HG03108 (cell line): ENCODE results near the gene UBA52.
"Not testable (repeated sequence)": the region's sequence is repeated elsewhere in the genome, so short reads cannot be mapped to it uniquely, and the experiment has no call there.

ENCODE experiments used
- ATAC-seq: cut with Tn5 transposase; IDR thresholded peaks from one replicate; pipeline ENCODE4 v1.9.1; 2021; ENCODE audit warnings: moderate library complexity; ENCODE audit not compliant: unreplicated experiment

The UBA52 gene

DNA sequence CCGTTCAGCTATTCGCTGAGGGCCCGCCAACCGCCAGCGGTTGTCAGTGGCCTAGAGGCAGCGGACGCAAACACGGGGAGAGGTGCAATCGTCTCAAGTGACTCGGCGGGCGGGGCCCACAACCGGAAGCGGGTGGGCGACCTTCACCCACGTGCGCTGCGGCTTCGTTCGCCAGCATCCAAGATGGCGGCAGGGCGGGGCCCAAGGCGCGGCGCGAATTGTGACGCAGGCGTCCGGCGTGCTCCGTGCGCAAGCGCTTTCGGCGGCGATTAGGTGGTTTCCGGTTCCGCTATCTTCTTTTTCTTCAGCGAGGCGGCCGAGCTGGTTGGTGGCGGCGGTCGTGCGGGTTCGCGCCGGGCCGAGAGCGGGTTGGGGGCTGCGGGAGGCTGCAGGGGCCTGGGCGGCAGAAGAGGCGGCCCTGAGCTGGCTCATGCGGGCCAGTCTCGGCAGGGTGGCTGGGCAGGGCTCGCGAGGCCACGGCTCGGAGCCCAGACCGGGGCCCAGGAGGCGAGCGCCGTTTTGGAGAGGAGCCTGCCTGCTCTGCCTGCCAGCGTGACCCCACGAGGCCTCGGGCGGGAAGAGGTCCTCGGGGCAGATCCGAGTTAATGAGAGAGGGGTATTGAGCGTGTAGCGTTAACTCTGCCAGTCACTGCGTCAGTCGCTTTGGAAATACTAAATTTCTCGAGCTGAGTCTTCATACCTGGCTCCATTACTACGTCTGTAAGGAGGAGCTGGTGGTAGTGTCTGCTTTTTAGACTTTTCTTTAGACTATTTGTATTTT, at the start of gene UBA52:
Gene UBA52 (plus strand): TSS at position 294 of the 781 bp plus-strand sequence. CDS start 1,444 bp downstream, outside the sequence.
- ATAC-seq = peak; percentile 87

DNA sequence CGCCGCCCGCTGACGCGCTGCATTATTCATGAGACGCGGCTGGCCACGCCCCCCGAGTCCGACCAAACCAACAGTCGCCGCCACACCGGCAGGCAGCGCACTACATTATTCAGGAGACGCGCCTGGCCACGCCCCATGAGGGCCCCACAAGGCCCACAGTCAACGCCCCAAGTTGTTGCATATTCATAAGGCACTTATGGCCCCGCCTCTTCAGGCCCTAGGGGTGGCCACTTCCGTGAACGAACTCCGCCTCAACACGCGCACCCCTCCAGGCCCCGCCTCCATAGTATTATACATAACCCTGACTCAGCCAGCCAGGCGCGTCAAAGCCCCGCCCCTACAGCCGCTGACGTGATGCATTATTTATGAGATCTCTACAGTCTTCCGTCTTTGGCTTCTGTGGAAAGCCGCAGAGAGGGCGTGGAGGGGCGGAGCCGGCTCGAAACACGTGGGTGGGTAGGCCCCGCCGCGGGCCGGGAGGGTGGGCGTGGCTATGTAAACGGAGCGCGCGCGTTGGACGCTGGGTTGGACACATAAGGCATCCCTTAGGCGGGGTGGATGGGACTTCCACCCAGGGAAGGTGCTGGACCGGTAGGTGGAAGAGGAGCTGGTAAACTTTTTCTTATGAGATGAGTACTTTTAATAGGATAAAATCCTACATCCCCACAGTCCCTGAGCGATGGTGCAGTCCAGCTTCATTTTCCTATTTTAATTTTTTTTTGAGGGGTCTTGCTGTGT, 49.4 kb upstream of the UBA52 start:
- ATAC-seq = peak; percentile 81

DNA sequence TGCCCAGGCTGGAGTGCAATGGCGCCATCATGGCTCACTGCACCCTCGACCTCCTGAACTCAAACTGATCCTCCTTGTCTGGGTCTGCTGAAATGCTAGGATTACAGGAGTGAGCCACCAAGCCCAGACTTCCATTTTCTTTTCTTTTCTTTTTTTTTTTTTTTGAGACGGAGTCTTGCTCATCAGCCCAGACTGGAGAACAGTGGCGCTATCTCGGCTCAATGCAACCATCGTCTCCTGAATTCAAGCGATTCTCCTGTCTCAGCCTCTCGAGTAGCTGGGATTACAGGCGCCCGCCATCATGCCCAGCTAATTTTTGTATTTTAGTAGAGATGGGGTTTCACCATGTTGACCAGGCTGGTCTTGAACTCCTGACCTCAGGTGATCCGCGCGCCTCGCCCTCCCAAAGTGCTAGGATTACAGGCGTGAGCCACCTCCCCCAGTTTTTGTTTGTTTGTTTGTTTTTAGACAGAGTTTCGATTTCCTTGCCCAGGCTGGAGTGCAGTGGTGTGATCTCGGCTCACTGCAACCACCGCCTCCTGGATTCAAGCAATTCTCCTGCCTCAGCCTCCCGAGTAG, 48.7 kb upstream of the UBA52 start:
- ATAC-seq = not testable (repeated sequence)

DNA sequence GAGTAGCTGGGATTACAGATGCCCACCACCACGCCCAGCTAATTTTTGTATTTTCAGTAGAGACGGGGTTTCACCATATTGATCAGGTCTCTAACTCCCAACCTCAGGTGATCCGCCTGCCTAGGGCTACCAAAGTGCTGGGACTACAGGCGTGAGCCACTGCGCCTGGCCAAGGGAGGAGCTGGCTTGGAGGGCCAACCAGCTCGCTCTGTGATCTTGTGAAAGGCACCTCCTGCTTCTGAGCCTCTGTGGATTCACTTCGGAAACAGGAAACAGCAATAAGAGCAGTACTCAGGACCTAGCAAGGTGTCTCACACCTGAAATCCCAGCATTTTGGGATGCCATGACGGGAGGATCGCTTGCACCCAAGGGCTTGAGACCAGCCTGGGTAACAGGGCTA, 47.8 kb upstream of the UBA52 start:
- ATAC-seq = no peak

DNA sequence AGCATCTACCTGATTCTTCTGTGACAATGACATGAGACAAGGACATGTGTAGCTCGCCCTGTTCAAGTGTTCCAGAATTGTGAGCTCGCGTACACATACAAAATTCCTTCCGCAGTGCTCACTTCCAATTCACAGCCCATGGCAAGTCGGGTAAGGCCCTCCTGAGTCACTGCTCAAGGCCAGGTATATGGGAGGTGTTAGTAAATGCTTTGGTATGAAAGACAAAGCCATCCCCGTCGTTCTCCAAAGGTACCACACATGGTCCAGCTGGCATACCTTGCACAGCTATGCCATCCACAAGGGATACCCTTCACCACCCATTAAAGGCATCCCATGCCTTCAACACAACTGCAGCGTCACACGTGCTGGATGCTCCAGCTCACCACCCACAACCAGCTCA, 45.3 kb upstream of the UBA52 start:
- ATAC-seq = no peak

DNA sequence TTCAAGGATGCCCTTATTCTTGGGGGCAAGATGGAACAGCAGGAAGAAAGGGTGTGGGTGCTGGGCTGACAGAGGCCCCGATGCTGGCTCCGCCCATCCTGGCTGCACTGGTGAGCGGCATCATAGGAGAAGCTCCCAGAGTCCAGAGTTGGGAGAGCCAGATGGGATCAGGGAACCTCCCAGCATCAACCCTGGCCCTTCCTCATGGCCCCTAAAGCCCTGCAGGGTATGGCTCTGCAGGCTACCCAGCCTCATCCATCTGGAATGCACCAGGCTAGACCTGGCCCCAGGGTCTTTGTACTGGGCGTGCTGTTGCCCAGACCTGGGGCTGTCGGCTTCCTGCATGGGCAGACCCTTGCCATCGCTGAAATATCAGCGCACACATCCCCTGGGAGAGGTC, 41.9 kb upstream of the UBA52 start:
- no peak for ATAC-seq

DNA sequence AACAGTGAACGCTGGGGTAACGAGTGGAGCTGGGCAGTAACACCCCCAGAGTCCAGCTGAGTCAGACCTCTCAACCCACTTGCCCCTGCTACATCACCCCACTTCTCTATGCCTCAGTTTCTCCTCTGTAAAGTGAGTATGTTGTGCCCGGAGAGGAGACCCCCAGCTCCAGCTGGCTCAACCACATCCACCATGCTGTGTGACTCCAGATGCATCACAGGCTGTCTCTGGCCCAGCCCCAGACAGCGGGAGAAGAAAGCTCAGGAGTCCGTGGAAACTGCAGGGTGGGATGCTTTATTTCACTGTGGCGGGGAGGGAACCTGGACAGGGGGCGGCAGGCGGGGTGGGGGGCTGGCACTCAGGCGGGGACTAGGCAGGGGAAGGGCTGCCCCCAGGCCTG, 40.2 kb upstream of the UBA52 start:
- no peak for ATAC-seq

DNA sequence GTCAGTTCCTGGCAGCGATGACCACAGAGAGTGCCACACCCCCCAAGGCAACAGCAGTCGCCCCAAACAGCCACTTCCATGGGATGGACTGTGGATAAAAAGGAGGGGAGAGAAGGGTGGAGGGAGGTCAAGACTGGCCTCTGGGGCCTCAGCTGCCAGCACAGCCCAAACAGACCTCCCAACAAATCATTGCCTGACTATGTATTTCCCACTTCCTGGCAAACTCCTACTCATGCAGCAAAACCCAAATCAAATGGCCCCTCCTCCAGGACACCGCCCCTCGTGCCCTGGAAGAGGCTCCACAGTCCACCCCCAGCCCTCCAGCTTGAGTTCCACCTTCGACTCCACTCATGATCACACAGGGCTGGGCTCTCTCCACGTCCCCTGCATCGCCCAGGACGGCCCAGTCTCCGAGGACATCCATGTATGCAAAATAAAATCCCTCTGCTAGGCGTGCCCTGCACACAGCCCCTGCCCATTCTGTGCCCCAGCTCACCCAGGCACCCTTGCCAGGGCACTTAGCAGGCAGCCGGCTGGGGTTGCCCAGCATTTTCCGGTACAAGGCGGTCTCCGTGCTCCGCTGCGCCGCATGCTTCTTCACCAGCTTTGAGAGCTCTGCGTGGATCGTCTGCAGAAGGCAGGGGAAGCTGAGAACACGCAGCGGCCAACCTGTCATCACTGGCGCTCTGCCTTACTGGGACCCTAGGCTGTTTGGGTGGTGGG, 39.3 kb upstream of the UBA52 start:
- ATAC-seq = no peak

DNA sequence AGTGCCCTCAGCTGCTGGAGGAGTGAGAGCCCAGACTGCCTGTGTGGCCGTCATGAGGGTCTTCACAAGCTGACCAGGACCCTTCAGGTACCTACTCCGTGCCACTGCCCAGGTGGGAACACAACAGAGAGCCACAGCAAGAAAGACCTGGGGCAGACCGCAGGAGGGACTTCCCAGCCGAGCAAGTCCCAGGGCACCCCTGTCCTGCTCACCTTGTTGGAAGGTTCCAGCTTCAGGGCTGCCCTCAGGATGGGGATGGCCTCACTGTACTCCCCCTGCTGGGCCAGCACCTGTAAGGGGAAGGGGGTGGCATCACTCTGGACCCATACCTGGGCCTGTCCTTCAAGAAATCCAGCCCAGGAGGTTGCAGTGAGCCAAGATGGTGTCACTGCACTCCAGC, 38.6 kb upstream of the UBA52 start:
- ATAC-seq = no peak

DNA sequence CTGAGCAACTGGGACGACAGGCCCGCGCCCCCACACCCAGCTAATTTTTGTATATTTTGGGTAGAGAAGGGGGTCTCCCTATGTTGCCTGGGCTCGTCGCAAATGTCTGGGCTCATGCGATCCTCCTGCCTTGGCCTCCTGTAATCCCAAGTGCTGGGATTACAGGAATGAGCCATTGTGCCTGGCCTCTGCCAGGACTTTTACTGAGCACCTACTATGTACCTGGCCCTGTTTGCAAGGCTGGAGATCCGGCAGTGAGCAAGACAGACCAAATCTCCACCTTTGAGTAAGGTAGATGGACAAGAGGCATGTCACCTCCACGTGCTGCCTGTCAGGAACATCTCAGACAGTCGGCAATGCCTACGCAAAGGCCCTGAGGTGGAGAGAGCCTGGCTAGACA, 35.2 kb upstream of the UBA52 start:
- no peak for ATAC-seq

DNA sequence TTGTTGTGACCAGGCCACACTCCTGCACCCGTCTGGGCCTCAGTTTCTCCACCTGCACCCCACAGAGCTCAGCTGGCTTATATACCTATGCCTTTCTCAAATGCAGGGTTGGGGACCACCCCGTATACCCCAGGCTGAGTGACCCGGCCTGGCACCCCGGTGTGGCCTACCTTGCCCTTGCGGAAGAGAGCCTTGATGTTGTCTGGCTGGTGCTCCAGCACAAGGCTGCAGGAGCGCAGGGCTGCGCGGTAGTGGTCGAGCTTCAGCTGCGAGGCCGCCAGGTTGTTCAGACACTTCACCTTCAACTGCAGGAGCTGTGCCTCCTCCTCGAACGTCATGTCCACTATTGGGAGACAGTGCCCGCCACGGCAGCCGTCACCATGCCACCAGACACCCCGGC, 34.2 kb upstream of the UBA52 start:
- no peak for ATAC-seq

DNA sequence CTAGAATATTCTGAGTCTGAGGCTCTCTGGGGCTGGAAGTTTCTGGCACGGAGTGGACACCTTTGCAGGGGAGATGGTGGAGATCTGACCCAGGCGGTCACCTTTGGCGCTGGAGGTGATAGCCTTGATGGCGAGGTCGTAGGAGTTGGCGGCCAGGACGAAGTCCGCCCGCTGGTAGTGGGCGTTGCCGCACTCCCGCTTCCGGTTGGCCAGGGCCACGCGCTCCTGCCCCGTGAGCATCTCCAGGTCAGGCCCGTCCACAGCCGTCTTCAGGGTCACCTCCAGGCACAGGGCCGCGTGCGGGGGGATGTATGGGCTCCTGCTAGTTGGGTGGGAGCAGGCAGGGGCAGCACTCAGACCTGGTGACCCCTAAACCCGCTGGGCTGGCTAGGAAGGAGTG, 33.5 kb upstream of the UBA52 start:
- no peak for ATAC-seq

DNA sequence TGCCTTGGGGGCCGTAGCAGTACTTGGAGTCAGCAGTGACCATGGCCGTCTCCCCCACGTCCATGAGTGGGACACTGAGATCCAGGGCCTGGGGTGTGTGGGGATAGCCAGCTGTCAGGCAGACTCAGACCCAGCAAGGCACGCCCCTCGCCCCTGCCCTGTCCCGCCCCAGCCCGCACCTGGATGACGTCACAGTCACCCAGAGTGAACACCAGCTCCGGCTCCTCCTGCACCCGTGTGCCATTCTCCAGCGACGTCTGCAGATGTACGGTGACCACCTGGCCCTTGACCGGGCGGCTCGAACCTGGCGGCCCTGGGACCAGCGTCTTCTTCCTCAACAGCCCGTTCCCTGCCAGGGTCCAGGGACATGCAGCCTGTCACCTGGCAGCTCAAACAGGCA, 32.3 kb upstream of the UBA52 start:
- no peak for ATAC-seq

DNA sequence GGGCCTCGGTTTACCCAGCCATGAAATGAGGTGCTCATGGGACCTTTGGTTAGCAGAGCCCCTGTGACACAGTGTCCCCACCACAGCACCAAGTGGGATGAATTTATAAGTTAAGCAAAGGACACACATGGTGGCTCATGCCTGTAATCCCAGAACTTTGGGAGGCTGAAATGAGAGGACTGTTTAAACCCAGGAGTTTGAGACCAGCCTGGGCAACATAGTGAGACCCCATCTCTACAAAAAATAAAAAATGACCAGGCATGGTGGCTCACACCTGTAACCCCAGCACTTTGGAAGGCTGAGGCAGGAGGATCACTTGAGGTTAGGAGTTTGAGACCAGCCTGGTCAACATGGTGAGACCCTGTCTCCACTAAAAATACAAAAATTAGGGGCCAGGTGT, 31.5 kb upstream of the UBA52 start:
- ATAC-seq = not testable (repeated sequence)

DNA sequence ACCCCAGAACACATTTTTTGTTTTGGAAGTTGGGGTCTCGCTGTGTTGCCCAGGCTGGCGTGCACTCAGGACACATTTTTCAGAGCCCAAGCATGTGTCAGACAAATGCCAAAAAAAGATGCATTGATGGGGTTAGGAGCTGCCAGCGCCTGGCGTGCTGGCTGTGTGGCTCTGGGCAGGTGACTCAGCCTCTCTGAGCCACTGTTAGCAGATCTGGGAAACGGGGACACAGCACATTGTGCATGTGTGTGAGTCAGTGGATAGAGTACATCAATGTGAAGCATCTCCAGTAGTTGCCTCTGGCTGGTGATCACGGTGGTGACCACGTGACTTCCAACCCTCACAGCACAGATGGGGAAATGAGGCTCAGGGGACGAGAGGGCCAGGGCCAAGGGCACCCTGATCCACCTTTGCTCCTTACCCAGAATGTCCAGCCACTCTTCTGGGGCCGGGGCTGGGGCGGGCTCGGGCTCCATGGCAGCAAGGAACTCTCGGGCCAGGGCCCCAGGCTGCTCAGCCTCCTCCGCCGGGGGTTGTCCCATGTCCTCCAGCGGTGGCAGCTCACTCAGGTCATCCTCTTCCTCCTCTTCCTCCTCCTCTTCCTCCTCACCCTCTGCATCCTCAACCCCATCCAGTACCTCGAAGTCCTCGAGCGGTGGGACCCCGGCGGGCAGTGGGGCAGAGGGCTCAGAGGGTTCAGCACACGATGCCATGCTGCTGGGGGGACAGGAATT, 30.2 kb upstream of the UBA52 start:
- no peak for ATAC-seq

DNA sequence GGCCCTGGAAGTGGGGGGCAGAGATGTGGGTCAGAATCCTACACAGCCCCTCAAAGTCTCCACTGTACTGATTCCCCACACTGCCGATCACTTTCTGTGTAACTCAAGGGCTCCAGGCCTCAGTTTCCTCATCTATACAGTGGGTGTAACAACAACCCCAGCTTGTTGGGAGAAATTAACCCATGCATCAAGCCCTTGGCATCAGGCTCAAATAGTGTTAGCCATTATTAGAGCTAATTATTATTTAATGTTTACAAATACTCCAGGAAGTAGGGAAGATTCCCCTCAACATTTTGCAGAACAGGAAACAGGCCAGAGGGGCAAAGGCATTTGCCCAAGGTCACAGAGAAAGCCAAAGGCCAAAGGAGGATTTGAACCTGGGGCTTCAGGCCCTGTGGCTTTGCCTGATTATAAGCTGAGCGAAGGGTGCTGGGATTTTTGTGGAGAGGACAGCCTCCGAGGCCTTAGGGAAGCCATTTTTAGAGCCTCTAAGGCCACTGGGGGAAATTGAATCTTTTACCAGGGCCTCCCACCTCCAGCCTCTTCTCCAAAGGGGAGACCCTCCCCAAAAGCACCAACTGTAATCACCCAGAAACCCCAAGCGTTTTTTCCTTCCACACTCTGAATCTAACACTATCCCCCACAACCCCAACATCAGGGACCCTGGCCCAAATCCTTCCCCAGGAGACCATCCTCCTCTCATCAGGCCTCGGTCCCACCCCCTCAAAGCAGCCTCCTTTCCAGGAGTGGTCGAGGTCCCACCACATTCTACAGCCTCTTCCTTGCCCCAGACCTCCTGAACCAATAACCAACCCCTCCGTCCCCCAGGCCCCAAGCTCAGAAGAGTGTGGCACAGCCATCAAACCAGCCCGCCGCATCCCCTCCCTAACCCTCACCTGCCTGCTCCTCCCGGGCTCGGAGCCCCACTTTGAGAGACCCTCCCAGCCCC, 29.4 kb upstream of the UBA52 start:
- no peak for ATAC-seq

DNA sequence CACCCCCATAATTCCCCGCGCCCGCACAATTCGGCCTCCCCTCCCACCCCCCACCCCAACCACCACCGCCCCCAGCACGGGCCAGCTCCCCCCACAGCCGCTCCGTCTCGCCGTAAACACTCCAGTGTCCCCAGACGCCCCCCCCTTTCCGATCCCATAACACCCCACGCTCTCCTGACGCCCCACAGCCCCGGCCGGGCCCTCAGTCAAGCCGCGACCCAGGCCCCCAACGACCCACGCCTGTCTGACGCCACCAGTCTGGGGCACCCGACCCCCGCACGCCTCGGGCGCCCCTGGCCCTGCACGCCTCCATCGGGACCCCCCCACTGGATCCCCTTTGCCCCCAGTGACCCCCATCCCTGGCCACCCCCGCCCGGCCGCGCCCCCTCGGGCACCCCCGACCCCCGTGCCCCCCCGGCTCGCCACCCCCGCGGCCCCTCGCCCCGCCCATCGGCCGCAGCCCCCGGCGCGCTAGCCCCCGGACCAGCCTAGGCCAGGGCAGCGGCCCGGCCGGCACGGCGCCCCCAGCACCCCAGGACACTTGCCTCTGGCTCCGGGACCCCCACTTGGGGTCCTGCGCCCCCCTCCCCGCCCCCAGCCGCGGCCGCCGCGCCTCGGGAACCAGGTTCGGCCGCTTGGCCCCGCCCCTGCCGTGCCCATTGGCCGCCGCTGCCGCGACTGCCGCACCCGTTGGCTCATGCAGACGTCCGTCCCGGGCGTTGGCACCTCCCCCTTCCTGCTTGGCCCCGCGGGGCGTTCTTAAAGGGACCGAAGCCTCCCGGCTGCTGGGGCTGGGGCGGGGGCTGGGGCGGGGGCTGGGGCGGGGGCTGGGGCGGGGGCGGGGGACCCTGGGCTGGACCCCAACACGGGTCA, 28.5 kb upstream of the UBA52 start, which contains the start of gene FKBP8:
Gene FKBP8 (minus strand): TSS at position 633 of the 873 bp plus-strand sequence. CDS start 1,603 bp downstream, outside the sequence.
- peak; percentile 82 for ATAC-seq

DNA sequence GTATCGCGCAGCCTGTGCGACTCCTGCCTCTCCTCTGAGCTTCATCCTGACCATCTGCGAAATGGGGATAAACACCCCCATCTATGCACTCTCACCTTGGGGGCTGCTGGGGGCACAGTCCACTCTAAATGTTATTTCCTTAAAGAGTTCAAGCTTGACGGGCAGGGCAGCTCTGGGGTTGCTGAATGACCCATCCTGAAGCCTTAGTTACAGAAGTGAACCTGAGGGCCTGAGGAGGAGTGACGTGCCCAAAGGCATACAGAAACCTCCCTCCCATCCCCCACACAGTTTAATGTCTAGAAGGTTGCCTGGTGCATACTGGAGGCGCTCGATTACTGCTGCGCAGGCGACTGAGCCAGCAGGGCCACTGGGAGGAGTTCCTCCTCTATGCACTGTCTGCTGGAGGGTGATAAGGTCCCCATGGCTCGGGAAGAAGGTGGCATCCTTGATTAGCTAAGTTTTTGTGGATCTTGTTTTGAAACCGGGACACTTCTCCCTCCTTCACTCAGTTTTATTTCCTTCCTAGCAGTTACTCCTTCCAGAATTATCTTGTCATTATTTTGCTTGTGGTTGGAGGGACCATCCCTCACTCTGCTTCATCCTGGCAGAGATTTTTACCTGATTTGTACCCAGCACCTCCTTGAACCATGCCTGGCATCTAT, 27.7 kb upstream of the UBA52 start:
- peak; percentile 71 for ATAC-seq
